ENCODE data around the gene IRGC. TPM values are rescaled to one million over a fixed set of nuclear protein-coding genes. Genes with fewer than 3 reads are reported as not detected.
A peak's percentile ranks its signal among the peaks of the same experiment; 100 is the strongest.

The IRGC gene
- total and polyA plus RNA-seq, 2 of the 13 experiments (the other 11 are each of a cell fraction or from before 2014, with no cell fraction given): not detected

DNA sequence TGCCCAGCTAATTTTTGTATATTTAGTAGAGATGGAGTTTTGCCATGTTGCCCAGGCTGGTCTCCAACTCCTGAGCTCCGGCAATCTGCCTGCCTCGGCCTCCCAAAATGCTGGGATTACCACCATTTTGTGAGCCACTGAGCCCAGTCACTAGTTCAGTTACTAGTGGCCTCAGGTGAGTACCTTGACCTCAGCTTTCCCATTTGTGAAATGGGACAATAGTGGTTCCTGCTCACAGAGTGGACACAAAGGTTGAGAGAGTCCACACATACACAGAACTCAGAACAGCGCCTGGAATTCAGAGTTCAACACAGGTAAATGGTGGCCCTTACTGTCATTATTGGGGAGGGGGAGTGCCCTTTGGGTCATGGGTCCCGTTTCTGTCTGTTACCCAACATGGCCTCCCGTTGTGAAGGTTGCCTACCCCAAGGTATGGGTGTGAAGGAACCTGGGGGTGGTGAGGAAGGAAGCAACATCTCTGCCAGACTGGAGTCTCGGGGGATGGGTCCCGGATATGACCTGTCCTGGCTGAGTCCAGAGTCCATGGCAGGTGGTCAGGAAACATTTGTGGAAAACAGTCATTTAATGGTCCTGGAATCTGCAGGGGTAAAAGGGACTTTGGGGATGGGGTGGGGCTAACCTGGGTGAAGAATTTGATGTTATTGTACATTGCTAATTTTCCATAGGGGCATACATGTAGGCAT, 11.7 kb upstream of the IRGC start (continued):
- TF ChIP-seq, protein P1, sequence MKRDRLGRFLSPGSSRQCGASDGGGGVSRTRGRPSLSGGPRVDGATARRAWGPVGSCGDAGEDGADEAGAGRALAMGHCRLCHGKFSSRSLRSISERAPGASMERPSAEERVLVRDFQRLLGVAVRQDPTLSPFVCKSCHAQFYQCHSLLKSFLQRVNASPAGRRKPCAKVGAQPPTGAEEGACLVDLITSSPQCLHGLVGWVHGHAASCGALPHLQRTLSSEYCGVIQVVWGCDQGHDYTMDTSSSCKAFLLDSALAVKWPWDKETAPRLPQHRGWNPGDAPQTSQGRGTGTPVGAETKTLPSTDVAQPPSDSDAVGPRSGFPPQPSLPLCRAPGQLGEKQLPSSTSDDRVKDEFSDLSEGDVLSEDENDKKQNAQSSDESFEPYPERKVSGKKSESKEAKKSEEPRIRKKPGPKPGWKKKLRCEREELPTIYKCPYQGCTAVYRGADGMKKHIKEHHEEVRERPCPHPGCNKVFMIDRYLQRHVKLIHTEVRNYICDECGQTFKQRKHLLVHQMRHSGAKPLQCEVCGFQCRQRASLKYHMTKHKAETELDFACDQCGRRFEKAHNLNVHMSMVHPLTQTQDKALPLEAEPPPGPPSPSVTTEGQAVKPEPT (CRISPR knock-in tag; IDR thresholded peaks at IDR 0.05; ENCODE audit: low read depth): no peak
- TF ChIP-seq ZNF263 (CRISPR knock-in tag; IDR thresholded peaks at IDR 0.05) (no peak), GABPA (IDR thresholded peaks at IDR 0.05; ENCODE audit: low read depth, low read length) (no peak), GABPA (CRISPR knock-in tag; IDR thresholded peaks at IDR 0.05; ENCODE audit: low read depth) (peak; percentile 80), ZEB1 (IDR thresholded peaks at IDR 0.05; ENCODE audit: insufficient replicate concordance, low read depth) (peak; percentile 38), RAD51 (IDR thresholded peaks at IDR 0.05; ENCODE audit: borderline replicate concordance) (no peak), ZNF251 (CRISPR knock-in tag; IDR thresholded peaks at IDR 0.05) (no peak), ATF7-NPFF (CRISPR knock-in tag; IDR thresholded peaks at IDR 0.05; ENCODE audit: low read depth) (no peak), KDM6A (CRISPR knock-in tag; IDR thresholded peaks at IDR 0.05; ENCODE audit: low read depth) (0 out of 2 replicates have a peak, but pooled peaks have one; percentile 47), ZNF460 (CRISPR knock-in tag; IDR thresholded peaks at IDR 0.05; ENCODE audit: borderline replicate concordance) (no peak), ZNF644 (CRISPR knock-in tag; IDR thresholded peaks at IDR 0.05; ENCODE audit: low read depth) (peak; percentile 39; the same call in 1 of the 2 replicates), SP140L (CRISPR knock-in tag; IDR thresholded peaks at IDR 0.05; ENCODE audit: borderline replicate concordance) (no peak), POLR2AphosphoS2 (IDR thresholded peaks at IDR 0.05; ENCODE audit: low read depth, low read length) (no peak), TEAD3 (CRISPR knock-in tag; optimal IDR thresholded peaks at IDR 0.05; ENCODE audit: borderline replicate concordance) (peak; percentile 48), TCF7 (IDR thresholded peaks at IDR 0.05; ENCODE audit: low read depth) (no peak), ZNF775 (CRISPR knock-in tag; IDR thresholded peaks at IDR 0.05; ENCODE audit: borderline replicate concordance) (no peak)
- TF ChIP-seq, protein P2, sequence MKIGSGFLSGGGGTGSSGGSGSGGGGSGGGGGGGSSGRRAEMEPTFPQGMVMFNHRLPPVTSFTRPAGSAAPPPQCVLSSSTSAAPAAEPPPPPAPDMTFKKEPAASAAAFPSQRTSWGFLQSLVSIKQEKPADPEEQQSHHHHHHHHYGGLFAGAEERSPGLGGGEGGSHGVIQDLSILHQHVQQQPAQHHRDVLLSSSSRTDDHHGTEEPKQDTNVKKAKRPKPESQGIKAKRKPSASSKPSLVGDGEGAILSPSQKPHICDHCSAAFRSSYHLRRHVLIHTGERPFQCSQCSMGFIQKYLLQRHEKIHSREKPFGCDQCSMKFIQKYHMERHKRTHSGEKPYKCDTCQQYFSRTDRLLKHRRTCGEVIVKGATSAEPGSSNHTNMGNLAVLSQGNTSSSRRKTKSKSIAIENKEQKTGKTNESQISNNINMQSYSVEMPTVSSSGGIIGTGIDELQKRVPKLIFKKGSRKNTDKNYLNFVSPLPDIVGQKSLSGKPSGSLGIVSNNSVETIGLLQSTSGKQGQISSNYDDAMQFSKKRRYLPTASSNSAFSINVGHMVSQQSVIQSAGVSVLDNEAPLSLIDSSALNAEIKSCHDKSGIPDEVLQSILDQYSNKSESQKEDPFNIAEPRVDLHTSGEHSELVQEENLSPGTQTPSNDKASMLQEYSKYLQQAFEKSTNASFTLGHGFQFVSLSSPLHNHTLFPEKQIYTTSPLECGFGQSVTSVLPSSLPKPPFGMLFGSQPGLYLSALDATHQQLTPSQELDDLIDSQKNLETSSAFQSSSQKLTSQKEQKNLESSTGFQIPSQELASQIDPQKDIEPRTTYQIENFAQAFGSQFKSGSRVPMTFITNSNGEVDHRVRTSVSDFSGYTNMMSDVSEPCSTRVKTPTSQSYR (CRISPR knock-in tag; IDR thresholded peaks at IDR 0.05; ENCODE audit: borderline replicate concordance): peak; percentile 78; the same call in 1 of the 2 replicates
- TF ChIP-seq, protein P3, sequence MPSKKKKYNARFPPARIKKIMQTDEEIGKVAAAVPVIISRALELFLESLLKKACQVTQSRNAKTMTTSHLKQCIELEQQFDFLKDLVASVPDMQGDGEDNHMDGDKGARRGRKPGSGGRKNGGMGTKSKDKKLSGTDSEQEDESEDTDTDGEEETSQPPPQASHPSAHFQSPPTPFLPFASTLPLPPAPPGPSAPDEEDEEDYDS (CRISPR knock-in tag; IDR thresholded peaks at IDR 0.05): 0 out of 2 replicates have a peak, but pooled peaks have one; percentile 17
- TF ChIP-seq, protein P4, sequence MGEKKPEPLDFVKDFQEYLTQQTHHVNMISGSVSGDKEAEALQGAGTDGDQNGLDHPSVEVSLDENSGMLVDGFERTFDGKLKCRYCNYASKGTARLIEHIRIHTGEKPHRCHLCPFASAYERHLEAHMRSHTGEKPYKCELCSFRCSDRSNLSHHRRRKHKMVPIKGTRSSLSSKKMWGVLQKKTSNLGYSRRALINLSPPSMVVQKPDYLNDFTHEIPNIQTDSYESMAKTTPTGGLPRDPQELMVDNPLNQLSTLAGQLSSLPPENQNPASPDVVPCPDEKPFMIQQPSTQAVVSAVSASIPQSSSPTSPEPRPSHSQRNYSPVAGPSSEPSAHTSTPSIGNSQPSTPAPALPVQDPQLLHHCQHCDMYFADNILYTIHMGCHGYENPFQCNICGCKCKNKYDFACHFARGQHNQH (CRISPR knock-in tag; IDR thresholded peaks at IDR 0.05): 0 out of 2 replicates have a peak, but pooled peaks have one; percentile 21
- TF ChIP-seq, protein P5, sequence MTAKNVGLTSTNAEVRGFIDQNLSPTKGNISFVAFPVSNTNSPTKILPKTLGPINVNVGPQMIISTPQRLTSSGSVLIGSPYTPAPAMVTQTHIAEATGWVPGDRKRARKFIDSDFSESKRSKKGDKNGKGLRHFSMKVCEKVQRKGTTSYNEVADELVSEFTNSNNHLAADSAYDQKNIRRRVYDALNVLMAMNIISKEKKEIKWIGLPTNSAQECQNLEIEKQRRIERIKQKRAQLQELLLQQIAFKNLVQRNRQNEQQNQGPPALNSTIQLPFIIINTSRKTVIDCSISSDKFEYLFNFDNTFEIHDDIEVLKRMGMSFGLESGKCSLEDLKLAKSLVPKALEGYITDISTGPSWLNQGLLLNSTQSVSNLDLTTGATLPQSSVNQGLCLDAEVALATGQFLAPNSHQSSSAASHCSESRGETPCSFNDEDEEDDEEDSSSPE (CRISPR knock-in tag; IDR thresholded peaks at IDR 0.05): no peak
- TF ChIP-seq, protein P6, sequence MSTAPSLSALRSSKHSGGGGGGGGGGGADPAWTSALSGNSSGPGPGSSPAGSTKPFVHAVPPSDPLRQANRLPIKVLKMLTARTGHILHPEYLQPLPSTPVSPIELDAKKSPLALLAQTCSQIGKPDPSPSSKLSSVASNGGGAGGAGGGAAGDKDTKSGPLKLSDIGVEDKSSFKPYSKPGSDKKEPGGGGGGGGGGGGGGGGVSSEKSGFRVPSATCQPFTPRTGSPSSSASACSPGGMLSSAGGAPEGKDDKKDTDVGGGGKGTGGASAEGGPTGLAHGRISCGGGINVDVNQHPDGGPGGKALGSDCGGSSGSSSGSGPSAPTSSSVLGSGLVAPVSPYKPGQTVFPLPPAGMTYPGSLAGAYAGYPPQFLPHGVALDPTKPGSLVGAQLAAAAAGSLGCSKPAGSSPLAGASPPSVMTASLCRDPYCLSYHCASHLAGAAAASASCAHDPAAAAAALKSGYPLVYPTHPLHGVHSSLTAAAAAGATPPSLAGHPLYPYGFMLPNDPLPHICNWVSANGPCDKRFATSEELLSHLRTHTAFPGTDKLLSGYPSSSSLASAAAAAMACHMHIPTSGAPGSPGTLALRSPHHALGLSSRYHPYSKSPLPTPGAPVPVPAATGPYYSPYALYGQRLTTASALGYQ (CRISPR knock-in tag; IDR thresholded peaks at IDR 0.05): no peak

Measured in HepG2 (cell line).